Keratinocyte (primary cell): ENCODE measurements around the gene SLC12A1.

Experiments used
- EZH2 ChIP-seq: IDR thresholded peaks from one replicate; pipeline ENCODE4 v1.6.1; 2012; ENCODE audit warnings: inconsistent platforms, mild to moderate bottlenecking, low read length, moderate library complexity
- TF ChIP-seq, protein P1 (sequence below), 3 experiments: IDR thresholded peaks in 1 of 3; conservative IDR thresholded peaks in 1 of 3; optimal IDR thresholded peaks in 1 of 3; 2 replicates in 2 of 3; 3 replicates in 1 of 3; pipeline versions ENCODE3 to v1.5.1; 2011; ENCODE audit warnings: low read length in 3 of 3, mild to moderate bottlenecking in 3 of 3, moderate library complexity in 2 of 3, control low read depth in 1 of 3, inconsistent platforms in 1 of 3; ENCODE audit not compliant: insufficient read depth in 2 of 3; ENCODE audit errors: extremely low read depth in 1 of 3

DNA sequence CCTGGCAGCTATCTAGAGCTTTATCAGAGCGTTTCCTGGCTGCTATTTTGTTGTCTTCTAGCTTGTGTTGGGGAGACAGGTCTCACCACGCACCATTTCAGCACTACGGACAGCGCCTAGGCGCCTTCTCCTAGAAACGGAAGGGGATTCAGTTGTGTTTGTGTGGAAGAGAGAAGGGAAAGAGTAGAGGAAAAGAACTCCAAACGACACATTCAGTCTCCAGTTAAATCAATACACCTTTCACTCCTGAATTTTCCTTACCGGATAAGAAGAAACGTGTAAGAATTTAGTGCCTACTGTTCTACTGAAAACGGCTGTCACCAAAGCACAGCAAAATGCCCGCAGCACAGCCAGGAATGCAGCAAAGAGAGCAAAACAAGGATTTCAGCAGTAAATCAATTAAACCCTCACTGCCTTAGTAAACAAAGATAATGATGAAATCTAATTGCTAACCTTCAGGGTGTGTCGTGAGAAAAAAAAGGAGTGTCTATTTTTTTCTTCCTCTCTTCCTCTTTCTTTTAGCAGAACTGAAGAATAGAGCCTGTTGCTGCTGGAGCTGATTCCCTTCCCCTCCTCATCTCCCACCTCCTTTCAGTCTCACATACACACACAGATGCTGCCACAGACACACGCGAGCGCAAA, 15.0 kb upstream of the SLC12A1 start:
- TF ChIP-seq, protein P1, sequence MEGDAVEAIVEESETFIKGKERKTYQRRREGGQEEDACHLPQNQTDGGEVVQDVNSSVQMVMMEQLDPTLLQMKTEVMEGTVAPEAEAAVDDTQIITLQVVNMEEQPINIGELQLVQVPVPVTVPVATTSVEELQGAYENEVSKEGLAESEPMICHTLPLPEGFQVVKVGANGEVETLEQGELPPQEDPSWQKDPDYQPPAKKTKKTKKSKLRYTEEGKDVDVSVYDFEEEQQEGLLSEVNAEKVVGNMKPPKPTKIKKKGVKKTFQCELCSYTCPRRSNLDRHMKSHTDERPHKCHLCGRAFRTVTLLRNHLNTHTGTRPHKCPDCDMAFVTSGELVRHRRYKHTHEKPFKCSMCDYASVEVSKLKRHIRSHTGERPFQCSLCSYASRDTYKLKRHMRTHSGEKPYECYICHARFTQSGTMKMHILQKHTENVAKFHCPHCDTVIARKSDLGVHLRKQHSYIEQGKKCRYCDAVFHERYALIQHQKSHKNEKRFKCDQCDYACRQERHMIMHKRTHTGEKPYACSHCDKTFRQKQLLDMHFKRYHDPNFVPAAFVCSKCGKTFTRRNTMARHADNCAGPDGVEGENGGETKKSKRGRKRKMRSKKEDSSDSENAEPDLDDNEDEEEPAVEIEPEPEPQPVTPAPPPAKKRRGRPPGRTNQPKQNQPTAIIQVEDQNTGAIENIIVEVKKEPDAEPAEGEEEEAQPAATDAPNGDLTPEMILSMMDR (optimal IDR thresholded peaks at IDR 0.05 in 1 of 3, IDR thresholded peaks at IDR 0.05 in 1 of 3, conservative IDR thresholded peaks at IDR 0.05 in 1 of 3; ENCODE audit: extremely low read depth in 1 of 3, insufficient read depth in 2 of 3, low read length in 3 of 3): no peak
- TF ChIP-seq EZH2: no peak
